NK-92 (cell line): Measurements from ENCODE around the gene B3GAT2.

ENCODE experiments used
- DNase-seq: peaks from one replicate; lab custom pipeline; 2025; ENCODE audit not compliant: unreplicated experiment; lab: John Stamatoyannopoulos, UW

B3GAT2 gene

DNA sequence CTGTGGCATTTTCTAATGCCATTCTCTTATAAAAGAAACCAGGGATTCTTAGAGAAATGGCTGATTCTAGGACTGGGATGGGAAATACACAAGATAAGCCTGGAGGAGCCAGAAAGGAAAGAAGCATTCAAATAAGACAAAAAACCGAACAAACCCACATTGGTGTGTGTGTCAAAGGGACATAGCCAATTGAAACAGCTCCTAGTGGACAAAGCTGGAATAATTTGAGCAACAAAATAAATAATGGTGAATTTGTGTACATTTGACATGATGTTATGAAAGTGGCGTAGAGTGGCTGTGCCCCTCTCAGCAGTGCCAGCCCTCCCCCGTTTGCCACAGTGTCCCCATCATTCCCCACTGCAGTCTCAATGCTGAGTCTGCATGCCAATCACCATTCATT lies 55.5 kb downstream of the B3GAT2 start:
- no peak for DNase-seq

DNA sequence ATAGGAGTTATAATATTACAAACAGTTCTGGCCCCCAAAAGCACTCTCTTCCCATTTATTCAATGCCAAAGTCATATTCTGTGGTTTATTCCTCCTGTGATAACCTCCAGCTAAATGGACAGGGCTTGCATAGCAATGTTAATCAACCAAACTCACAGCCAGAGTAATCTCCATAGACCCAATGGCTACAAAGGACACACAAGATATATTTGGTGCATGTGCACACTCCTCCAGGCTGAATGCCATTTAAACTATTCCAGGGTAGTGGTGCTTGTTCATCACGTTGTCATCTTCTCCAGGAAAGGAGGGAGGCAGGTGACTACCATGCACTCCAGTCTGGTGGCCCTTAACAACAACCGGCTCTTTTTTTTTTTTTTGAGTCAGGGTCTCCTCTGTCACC lies 56.8 kb downstream of the B3GAT2 start:
- DNase-seq = no peak

DNA sequence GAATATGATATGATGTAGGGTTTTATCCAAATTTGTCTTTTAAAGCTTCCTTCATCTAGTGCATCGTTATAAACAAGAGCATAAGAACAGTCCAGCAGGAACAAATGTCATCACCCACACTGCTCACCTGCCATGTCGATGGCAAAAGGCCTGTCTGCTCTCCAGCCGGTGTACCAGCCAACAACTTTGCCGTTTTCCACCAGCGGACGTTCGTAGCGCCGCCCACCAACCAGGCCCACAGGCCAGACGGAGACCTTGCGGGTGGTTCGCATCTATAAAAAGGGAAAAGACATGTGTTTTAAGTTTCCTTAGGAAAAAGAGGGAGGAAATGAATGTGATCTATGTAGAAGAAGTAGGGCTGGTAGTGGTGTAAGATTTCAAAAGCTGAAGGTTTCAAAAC lies 62.9 kb downstream of the B3GAT2 start:
- no peak for DNase-seq

DNA sequence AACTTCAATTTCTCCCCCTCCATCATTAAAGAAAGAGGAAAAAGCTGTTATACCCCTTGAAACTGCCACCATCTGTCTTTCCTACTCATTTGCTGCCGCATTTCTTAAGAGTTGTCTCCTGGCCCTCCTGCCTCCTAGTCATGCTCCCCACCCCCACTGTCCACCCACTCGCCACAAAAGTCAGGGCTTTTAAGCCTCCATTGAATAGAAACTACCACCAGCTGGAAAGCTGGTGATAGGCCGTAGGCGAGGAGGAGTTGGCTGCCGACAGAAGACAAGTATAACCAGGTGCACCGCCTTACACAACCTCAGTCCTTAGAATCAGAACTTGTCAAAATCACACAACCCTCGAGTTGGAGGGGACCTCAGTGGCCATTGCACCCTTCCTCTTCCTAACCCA lies 67.6 kb downstream of the B3GAT2 start:
- no peak for DNase-seq

DNA sequence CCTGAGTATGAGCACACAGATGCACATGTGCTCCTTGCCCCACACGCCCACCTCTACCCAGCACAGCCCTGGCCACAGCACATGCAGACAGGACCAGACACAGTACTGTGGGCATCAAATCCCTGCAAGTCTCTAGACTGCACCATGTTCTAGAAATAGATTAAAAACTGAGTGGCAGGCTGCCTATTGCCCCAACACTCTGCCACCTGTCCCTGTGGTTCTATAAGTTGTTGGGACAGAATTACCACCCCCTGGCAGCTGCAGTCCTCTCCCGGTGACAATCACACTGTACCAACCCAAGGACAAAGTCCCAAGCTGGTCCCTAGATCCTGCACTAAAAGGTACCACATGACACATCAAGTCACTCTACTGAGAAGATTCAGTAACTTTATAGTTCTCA lies 70.2 kb downstream of the B3GAT2 start:
- DNase-seq = no peak

DNA sequence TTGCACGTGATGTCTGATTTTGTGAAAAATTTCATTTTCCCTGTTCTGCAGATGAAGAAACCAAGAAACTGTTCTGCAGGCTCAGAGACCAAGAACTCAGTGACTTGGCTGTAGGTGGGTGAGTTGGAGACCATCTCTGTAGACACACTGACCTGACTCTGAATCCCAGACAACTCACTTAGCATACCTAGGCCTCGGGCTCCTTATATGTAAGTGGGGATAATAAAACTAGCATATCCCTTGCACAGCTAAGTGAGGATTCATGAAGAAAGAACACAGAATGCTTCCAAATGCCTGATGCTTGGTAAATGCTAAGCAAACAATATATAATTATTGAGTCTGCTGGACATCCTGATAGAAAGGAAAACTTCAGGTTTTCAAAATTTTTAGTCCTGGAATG lies 70.8 kb downstream of the B3GAT2 start:
- no peak for DNase-seq

DNA sequence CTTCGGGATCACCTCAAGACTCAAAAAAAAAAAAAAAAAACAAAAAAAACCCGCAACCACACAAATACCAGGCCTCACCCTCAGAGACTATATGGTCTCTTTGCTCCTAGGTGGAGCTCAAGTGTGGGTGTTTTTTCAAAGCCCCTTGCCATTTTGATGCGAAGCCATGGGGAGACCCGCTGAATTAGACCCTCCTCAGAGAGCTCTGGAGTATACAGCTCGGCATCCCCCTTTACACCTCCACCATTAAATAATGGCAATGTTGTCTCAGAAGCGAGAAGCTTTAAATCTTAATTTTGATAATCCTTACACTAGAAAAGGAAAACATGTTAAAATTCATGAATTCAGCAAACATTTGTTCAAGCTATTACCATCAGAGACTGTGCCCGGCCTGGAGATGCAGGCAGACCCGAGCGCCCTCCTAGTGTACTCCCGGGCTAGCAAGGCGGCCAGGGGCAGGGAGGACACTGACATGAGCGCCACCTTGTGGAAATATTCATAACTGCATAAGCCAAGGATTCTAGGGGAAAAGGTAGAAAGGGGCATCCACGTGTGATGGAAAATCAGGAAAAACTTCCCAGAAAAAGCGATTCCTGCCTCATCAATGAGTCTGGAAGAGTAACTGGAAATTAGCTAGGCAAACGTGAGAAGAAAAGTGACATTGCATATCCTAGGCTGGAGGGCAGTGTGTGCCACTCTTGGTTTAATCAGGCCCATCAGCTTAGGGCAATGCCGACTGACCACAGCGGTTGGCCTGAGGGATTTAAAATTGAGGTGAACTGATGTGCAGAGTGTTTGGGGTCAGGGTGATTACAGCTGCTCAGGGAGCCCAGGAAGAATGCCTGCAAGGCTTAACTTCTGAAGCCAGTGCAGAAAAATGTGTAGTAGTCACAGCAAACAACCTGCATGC lies 72.5 kb downstream of the B3GAT2 start:
- no peak for DNase-seq

DNA sequence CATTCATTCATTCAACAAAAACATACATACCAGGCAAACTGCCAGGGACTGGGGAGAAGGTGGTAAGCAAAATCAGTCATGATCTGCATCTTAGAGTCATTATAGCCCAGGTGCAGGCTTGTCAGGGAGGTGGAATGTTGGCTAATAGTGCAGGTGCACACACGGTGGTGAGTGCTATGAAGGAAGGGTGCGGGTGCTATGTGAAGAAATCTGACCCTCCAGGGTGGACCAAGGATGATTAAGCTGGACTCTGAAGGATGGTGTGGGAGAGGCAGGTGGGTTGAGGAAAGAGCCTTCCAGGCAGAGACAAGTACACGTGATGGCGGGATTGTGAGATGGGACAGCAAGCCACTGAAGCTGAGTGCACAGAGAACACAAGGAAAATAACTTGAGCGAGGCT lies 77.4 kb downstream of the B3GAT2 start:
- DNase-seq = no peak

DNA sequence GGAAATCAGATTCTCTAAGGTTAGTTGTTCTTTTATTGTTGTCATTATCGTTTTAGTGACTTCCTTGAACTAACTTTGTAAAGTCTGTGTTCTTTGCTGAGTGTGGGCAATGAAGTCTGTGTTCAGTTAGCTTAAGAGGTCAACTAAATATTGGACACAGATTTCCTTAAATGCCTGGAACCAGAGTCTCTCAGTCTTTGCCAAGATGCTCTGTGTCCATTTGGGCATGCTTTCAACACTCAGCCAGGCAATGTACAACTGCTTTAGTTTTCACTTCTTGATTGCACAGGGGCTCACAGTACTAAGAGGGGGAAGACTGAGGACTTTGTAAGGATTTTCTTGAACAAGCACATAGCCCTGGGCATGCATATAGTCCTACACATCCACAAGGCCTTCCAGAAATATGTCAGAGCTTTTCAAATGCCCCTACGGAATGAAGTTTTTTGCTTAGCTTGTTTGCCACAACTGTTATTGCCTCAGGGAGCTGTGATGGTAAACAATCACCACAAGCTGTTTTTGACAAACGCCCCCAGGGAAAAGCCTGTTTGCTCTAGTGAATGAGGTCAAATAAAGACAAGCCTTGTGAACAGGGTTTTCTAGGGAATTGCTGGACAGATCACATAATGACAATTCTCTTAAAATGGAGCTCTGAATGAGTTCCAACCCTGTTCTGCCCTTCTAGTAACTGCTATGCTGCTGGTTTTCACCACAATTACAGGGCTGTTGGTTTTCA lies 82.5 kb downstream of the B3GAT2 start:
- DNase-seq = no peak

DNA sequence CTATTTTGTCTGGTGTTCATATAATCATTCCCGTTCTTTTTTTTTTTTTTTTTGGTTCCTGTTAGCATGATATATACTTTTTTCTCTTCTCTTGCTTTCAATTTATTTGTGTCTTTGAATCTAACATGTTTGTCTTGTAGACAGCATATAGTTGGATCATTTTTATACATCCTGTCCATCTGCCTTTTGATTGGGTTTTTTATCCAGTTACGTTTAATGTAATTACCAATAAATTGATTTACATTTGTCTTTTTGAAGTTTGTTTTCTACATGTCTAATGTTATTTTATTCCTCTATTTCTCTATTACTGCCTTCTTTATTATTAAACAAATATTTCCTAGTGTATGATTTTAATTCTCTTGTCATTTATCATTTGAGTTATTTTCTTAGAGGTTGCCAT lies 84.4 kb downstream of the B3GAT2 start:
- no peak for DNase-seq

DNA sequence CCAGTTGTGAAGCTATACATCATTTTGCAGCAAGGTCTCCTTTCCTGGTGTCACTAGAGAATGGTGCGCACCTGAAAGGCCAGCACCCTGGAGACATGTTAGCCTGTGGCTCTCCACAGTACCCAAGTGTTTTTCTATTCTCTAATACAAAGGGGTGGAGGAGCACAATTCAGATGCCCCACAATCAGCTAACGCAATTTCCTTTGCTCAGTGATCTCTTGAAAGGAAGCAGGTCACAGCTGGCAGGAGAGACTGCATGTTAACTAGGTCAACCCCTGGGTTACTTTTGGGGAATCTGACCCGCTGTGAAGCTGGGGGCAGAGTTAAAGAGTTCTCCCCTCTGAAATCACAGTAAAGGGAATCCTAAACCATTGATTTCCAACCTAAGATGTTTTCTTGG lies 92.5 kb downstream of the B3GAT2 start:
- no peak for DNase-seq

DNA sequence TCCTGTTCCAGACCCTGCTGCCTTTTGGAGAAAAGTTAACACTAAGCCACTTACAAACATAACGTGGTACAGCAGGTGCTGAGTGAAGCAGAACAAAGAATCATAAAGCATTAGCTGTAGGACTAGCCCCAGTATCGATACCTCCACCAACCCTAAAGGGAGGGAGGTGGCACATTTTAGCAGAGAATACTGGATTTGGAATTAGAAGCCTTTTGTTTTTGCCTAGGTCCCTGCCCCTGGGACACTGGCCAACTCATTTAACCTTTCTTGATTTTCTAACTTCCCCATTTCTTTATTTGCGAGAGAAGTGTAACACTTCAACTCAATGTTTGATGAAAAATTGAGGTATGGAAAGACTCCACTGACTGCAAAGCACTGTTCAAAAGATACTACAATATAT lies 93.5 kb downstream of the B3GAT2 start:
- DNase-seq = no peak

DNA sequence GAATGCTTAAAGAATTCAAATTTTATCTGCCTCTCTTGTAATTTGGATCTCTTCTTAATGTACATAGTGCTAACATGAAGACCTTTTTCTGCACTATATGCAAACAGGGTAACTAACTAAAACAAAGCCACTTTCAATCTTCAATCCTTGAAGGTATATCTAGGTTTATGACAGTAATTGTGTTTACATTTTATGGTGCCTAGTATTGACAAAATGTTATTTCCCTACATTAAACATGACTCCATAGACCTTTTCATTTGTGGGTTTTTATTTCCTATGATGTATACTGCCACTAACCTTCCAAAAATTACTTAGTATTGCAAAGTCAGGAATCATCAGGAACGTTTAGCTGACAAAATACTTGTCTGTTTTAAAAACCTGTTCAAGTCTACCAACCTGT lies 95.9 kb downstream of the B3GAT2 start:
- DNase-seq = no peak

DNA sequence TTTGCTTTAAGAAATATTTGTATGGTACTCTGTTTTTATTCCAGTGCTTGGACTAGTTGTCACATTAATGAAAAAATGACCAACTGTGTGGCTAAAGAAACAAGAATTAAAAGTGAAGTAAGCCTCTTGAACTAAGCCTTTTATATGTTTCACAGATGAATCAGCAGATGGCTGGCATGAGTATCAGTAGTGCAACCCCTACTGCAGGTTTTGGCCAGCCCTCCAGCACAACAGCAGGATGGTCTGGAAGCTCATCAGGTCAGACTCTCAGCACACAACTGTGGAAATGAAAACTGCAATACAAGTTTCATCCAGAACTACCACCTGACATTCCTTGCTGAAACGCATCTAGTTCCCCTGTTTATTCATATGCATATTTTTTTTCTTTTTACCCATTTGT lies 96.8 kb downstream of the B3GAT2 start:
- DNase-seq = no peak

DNA sequence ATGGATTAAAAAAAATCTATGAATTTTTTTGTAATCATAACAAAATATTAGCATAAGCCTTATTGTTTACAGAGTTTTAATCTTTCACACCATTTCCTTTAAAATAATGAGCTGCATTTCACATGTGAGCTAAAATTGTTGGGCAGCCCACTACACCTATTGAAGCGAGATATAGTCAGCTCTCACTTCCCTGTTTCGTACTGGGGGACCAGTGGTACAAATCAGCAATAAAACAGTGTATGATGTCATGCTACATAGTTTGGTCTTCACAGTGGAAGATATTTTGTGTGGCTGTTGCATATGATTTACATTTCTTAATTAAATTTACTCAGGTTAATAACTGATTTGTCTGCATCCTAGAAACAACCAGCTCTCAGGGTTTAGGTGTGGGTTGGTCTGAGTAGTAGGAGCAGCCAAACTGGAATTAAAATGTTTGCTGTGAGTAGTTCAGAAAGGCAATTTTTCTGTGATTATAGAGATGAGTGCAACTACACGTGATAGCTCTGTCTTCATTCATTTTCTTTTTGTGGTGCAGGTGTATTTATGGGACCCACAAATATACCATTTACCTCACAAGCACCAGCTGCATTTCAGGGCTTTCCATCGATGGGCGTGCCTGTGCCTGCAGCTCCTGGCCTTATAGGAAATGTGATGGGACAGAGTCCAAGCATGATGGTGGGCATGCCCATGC lies 99.3 kb downstream of the B3GAT2 start:
- DNase-seq = no peak

DNA sequence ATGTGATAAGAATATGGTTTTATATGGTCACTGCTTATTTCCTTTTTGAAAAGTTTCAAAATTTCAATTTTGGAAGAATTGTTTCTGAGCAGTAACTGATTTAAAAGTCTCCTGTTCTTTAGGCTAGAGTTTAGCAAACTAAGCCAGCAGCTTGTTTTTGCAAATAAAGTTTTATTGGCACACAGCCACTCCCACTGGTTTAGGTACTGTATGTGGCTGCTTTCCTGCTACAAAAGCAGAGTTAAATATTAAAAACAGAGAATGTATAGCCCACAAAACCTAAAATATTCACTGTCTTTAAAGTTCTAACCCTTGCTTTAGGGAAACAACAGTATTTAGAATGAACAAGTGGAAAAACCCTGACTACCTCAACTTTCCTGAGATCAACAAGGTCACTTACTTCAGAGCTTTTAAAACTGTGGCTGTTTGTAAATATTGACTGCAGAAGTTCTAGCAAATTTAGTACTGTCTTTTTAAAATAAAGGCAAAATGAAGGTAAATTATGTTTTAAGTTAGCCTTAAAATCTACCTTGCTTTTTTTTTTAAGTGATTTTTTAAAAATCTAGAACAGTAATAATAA lies 104.1 kb downstream of the B3GAT2 start:
- DNase-seq = no peak

DNA sequence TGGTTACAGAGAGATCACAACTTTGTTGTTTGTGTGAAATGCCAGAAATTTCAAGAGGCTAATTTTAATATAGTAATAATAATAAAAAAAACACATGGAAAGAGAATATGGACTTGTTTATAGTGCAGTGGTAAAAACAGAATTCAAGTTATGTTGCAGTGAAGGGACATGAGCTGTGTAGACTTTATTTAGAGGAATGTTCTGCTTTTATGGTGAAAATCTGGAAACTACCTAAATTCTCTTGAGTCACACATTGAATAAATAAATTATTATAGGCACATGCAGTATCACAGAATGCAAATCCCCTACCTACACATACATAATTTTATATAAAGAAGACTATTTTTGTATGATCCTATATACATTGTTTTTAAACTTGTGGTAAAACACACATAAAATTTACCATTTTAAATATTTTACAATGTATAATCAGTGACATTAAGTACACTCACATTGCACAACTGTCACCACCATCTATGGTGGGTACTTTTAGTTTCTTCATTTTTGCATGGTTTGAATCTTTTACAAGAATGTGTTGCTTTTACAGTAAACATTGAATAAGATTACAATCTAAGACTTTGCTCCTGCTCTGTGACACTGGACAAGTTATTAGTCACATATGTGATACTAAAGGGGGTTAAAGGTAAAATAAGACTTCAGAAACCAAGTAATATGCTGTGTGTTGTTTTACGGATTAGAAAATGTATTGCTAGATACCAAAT lies 107.4 kb downstream of the B3GAT2 start:
- DNase-seq = no peak

DNA sequence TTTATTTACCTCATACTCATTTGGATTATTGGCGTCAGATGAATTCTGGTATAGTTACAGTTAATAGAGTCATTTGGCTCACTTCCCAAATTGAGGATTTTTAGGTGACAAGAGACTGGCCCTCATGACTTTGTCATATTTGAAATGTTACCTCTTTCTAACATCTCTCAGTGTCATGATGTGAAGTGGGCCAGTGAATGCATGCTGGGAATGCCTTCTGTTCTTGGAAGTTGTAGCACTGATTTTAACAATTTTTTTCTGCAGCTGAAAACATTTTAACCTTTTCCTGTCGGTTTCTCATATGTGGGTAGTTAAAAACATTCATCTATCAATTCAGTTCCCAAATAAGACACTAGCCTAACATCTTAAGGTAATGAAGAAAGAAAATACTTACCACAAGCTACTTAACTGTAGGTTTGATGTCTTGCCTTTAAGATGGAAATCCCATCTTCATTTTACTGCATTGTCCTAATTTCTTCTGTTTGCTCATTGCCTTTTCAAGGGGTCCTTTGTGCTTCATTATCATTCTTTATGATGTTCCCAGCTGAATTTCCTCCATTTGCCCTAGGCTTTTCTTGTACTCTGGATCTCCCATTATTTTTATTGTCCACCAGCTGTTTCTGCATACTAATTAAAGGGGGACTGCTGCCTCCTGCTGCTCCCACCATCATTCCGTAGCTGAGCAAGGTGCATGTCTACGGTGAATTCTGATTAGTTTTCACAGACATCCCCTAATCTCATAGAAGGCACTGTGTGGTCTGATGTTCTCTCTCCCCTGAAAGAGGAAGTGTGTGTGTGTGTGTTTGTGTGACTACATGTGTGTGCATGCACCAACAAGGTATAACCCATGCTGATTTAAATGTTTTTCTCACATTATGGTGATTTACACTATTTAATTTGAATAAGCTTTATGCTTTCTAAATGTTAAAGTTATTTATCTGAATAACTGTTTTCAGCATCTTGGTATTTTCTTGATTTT lies 109.5 kb downstream of the B3GAT2 start:
- no peak for DNase-seq

DNA sequence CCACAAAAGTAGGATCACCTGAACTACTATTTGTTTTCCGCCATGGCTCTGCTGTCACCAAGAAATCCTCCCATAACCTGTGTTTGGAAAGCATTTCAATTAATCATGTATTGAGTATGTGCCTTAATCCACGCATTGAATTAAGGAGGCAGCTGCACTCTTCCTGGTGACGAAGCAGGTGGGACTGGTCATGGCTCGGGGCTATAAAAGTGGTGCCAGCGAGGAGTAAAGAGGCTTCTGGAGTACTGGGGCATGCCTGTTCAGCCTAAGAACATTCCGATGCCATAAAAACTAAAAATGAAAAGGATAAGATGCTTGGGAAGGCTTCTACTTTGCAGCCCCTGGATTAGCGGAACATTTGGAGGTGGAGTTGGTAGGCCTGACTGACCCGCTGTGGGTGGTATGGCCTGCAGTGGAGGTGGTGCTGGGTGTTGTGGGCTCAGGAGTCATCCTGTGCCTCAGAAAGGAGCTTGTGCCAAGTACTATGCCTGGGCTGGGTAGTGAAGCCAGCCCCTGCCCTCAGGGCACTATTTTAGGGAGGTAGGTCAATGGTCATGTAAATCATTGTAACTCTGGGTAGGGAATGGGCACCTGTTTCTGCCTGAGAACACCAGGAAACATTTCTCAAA lies 110.5 kb downstream of the B3GAT2 start:
- no peak for DNase-seq
